ENCODE measurements around the gene RGS11. TPM values are rescaled to one million over a fixed set of nuclear protein-coding genes. Genes with fewer than 3 reads are reported as not detected.

The RGS11 gene
- total RNA-seq (2014; rRNA removed; shearing (Covaris generic)) = not detected in 2 replicates

GRCh38 chr16:275786-276232 lies at the start of gene RGS11:
Gene RGS11, minus strand, starts transcription at chr16:275944. Its CDS starts 33 bp downstream, at chr16:275911.
- DNase-seq (ENCODE audit: low read depth) = no peak

GRCh38 chr16:324451-325334 lies 48.9 kb upstream of the RGS11 start:
- DNase-seq (ENCODE audit: low read depth) = no peak

- DNase-seq (ENCODE audit: low read depth) = no peak
These were observed 48.4 kb upstream of the RGS11 start for GRCh38 chr16:324201-324450.

- no peak for DNase-seq (ENCODE audit: low read depth)
These were observed 46.9 kb upstream of the RGS11 start for GRCh38 chr16:322476-323143.

- no peak for DNase-seq (ENCODE audit: low read depth)
These were observed 45.8 kb upstream of the RGS11 start for GRCh38 chr16:321532-321931.

- DNase-seq (ENCODE audit: low read depth) = no peak
These were observed 44.5 kb upstream of the RGS11 start for GRCh38 chr16:320206-320605.

GRCh38 chr16:318628-319027 lies 42.9 kb upstream of the RGS11 start:
- DNase-seq (ENCODE audit: low read depth) = no peak

GRCh38 chr16:317583-317982 lies 41.8 kb upstream of the RGS11 start:
- DNase-seq (ENCODE audit: low read depth) = no peak

- no peak for DNase-seq (ENCODE audit: low read depth)
These were observed 41.2 kb upstream of the RGS11 start for GRCh38 chr16:316741-317464.

GRCh38 chr16:314795-315299 lies 39.1 kb upstream of the RGS11 start:
- DNase-seq (ENCODE audit: low read depth) = no peak

GRCh38 chr16:314351-314750 lies 38.6 kb upstream of the RGS11 start:
- DNase-seq (ENCODE audit: low read depth) = no peak

GRCh38 chr16:311725-312124 lies 36.0 kb upstream of the RGS11 start:
- DNase-seq (ENCODE audit: low read depth) = no peak

GRCh38 chr16:309476-309875 lies 33.7 kb upstream of the RGS11 start:
- DNase-seq (ENCODE audit: low read depth) = no peak

GRCh38 chr16:307691-308312 lies 32.1 kb upstream of the RGS11 start:
- no peak for DNase-seq (ENCODE audit: low read depth)

GRCh38 chr16:306911-307370 lies 31.2 kb upstream of the RGS11 start:
- DNase-seq (ENCODE audit: low read depth) = no peak

- DNase-seq (ENCODE audit: low read depth) = no peak
These were observed 30.3 kb upstream of the RGS11 start for GRCh38 chr16:305916-306626.

GRCh38 chr16:303760-304505 lies 28.2 kb upstream of the RGS11 start:
- DNase-seq (ENCODE audit: low read depth) = no peak

- no peak for DNase-seq (ENCODE audit: low read depth)
These were observed 26.2 kb upstream of the RGS11 start for GRCh38 chr16:301950-302349.

- no peak for DNase-seq (ENCODE audit: low read depth)
These were observed 25.5 kb upstream of the RGS11 start for GRCh38 chr16:301235-301634.

- no peak for DNase-seq (ENCODE audit: low read depth)
These were observed 22.1 kb upstream of the RGS11 start for GRCh38 chr16:297832-298231.

Data from RPMI7951 (cell line).